ENCODE measurements around the gene PHF21B. TPM values are rescaled to one million over a fixed set of nuclear protein-coding genes. Genes with fewer than 3 reads are reported as not detected.

The PHF21B gene
- polyA plus RNA-seq, 1 experiment, result 0.01 TPM

DNA sequence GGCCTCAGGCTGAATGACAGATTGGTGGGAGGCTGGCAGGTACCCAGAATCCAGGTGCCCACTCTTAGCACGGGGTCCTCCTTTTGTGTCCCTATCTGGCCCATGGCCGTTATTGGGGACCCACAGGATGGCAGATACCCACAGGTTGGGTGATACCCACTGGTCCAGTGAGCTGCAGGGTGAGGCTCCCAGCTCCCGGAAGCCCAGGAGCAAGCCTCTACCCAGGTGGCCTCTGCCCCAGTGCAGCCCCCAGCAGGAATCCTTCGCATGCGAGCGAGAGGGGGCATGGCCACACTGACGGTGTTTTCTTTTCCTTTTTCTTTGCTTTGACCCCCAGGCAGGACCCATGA lies 116.1 kb downstream of the PHF21B start:
- POLR2A ChIA-PET, result no interaction called here
- CTCF ChIA-PET, result no interaction called here

DNA sequence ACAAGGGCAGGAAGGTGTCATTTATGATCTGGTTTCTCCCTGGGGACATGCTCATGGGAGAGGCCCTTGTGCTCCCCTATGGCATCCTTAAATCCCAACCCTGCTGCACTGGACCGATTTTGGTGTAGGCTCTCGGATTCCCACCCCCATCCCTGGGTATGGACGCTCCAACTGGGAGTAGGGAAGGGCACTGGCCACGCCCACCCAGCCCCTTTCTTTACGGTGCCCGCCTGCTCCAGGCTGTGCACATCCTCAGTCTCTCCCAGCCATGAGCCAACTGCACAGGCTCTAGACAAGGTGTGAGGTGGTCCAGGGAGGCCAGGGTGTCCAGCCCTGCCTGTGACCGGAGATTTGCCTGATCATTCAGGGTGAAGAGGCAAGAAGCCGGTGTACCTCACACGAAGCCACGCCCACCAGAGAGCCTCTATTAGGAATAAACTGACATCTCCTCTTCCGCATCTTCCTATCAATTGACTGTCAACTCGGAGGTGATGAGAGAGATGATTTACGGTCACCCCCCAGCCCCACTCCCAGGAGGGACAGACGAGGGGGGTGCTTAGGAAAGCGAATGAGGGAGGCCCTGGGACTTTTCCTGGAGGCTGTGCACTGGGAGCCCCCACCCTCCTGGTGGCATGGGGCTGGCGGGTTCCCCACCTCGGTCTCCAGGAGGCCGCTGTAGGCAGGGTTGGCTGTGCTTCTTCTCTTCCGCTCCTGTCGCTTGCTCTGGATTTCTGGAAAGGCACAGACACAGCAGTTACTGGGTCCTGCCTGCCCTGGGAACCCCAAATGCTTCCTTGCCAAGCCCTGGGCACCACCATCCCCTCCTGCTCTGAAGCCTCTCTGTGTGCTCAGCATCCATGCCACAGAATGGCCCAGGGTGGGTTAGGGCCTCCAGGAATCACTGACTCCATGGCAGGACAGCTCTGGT lies 116.7 kb downstream of the PHF21B start:
- no peak for DNase-seq (ENCODE audit: low read depth)
- Histone ChIP-seq H3K27me3 (ENCODE audit: control insufficient read depth, insufficient read depth, low read length) (no peaks in the 10 kb centered on the region), H3K4me3 (ENCODE audit: low read depth, low read length) (no peak overlapping the region), H3K36me3 (ENCODE audit: control insufficient read depth, insufficient read depth, low read length) (no peaks in the 10 kb centered on the region)
- TF ChIP-seq, protein P1, sequence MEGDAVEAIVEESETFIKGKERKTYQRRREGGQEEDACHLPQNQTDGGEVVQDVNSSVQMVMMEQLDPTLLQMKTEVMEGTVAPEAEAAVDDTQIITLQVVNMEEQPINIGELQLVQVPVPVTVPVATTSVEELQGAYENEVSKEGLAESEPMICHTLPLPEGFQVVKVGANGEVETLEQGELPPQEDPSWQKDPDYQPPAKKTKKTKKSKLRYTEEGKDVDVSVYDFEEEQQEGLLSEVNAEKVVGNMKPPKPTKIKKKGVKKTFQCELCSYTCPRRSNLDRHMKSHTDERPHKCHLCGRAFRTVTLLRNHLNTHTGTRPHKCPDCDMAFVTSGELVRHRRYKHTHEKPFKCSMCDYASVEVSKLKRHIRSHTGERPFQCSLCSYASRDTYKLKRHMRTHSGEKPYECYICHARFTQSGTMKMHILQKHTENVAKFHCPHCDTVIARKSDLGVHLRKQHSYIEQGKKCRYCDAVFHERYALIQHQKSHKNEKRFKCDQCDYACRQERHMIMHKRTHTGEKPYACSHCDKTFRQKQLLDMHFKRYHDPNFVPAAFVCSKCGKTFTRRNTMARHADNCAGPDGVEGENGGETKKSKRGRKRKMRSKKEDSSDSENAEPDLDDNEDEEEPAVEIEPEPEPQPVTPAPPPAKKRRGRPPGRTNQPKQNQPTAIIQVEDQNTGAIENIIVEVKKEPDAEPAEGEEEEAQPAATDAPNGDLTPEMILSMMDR (IDR thresholded peaks at IDR 0.05; ENCODE audit: insufficient read depth, low read depth, low read length), result no peak
- ChIA-PET POLR2A (no interaction called here), CTCF (no interaction called here)

More for the DNA sequence above, 116.1 kb downstream of the PHF21B start:
- no peak overlapping the region for H3K4me3 ChIP-seq (ENCODE audit: low read depth, low read length)
- no peaks in the 10 kb centered on the region for H3K27me3 ChIP-seq (ENCODE audit: control insufficient read depth, insufficient read depth, low read length)
- no peaks in the 10 kb centered on the region for H3K36me3 ChIP-seq (ENCODE audit: control insufficient read depth, insufficient read depth, low read length)
- TF ChIP-seq, protein P1 (IDR thresholded peaks at IDR 0.05; ENCODE audit: insufficient read depth, low read depth, low read length), result no peak
- DNase-seq (ENCODE audit: low read depth), result no peak

DNA sequence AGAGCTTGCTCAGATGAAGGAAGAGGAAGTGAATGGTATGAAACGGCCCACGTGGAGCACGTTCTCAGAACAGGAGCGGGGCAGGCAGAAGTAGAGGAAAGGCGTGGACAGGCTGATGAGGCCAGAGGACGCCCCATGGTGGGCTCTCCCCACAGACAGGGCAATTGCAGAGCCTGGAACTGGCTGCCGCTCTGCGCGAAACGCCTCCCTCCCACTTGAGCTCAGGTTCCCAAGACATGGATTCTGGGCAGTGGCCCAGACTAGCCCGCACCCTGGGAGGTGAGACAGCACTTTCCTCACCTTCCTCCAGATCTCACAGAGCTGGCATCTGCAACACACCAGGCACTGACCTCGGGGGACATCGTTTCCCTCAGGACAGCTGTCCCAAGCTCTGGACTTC lies 117.6 kb downstream of the PHF21B start:
- ChIA-PET POLR2A (no interaction called here), CTCF (no interaction called here)
- TF ChIP-seq, protein P1 (IDR thresholded peaks at IDR 0.05; ENCODE audit: insufficient read depth, low read depth, low read length), result no peak
- no peak overlapping the region for H3K4me3 ChIP-seq (ENCODE audit: low read depth, low read length)
- no peaks in the 10 kb centered on the region for H3K36me3 ChIP-seq (ENCODE audit: control insufficient read depth, insufficient read depth, low read length)
- DNase-seq (ENCODE audit: low read depth), result no peak
- H3K27me3 ChIP-seq (ENCODE audit: control insufficient read depth, insufficient read depth, low read length), result no peaks in the 10 kb centered on the region

DNA sequence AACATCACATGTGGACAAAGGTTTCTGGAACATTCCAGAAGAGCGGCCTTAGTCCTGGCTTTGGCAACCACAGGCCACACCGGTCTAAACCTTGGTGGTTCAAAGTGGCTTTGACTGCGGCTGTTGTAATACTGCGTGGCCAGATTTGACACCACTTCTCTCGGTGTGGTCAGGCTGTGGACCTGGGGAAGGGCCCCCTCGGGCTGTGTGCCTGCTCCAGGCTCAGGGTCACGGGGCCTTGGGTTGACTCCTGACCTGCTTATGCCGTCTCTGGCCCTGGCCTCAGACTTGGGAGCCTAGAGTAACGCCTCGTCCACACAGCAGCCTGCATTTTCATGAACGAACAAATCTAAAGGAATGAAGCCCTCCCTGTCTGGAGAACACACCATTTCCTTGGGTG lies 118.0 kb downstream of the PHF21B start:
- TF ChIP-seq, protein P1 (IDR thresholded peaks at IDR 0.05; ENCODE audit: insufficient read depth, low read depth, low read length), result no peak
- no peak for DNase-seq (ENCODE audit: low read depth)
- Histone ChIP-seq H3K27me3 (ENCODE audit: control insufficient read depth, insufficient read depth, low read length) (no peaks in the 10 kb centered on the region), H3K4me3 (ENCODE audit: low read depth, low read length) (no peak overlapping the region), H3K36me3 (ENCODE audit: control insufficient read depth, insufficient read depth, low read length) (no peaks in the 10 kb centered on the region)
- POLR2A ChIA-PET, result no interaction called here
- CTCF ChIA-PET, result no interaction called here

DNA sequence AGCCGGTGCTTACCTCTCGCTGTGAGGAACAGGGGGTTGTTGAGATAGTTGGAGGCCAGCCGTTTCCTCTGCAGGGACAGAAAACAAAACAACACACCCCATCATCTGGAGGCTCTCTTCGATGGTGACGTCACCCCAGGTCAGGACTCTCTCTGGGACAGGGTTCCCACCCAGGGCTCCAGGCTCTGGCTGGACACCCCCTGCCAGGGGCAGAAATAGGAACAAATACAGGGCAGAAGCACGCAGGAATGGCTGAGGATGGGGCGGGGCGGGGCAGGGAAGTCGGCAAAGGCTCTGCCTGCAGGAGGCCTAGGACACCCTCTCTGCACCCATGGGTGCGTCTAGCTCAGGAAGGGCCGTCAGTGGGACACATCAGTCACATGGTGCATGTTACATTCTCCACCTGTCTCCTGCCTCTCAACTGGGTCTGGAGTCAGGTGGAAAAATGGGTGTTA lies 118.5 kb downstream of the PHF21B start:
- TF ChIP-seq, protein P1 (IDR thresholded peaks at IDR 0.05; ENCODE audit: insufficient read depth, low read depth, low read length), result no peak
- no peak for DNase-seq (ENCODE audit: low read depth)
- CTCF ChIA-PET, result no interaction called here
- Histone ChIP-seq H3K36me3 (ENCODE audit: control insufficient read depth, insufficient read depth, low read length) (no peaks in the 10 kb centered on the region), H3K27me3 (ENCODE audit: control insufficient read depth, insufficient read depth, low read length) (no peaks in the 10 kb centered on the region), H3K4me3 (ENCODE audit: low read depth, low read length) (no peak overlapping the region)
- POLR2A ChIA-PET, result no interaction called here

Data from BJ (cell line).